GM11168 (cell line): ENCODE data around the gene VNN1.

Experiments
- in situ Hi-C: fragments of 300-500 bp; cut with MboI; formaldehyde crosslinking; loops from one replicate; pipeline ENCODE4 v1.12.0; 2022; ENCODE audit warnings: low sequenced_read_pairs; ENCODE audit not compliant: unreplicated experiment

The VNN1 gene, protein sequence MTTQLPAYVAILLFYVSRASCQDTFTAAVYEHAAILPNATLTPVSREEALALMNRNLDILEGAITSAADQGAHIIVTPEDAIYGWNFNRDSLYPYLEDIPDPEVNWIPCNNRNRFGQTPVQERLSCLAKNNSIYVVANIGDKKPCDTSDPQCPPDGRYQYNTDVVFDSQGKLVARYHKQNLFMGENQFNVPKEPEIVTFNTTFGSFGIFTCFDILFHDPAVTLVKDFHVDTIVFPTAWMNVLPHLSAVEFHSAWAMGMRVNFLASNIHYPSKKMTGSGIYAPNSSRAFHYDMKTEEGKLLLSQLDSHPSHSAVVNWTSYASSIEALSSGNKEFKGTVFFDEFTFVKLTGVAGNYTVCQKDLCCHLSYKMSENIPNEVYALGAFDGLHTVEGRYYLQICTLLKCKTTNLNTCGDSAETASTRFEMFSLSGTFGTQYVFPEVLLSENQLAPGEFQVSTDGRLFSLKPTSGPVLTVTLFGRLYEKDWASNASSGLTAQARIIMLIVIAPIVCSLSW

GRCh38 chr6:132713352-132714134 lies at the start of gene VNN1:
Gene VNN1 (minus strand): TSS chr6:132714055. CDS start chr6:132714035, 20 bp downstream.
- in situ Hi-C loops, result no loop called here

GRCh38 chr6:132763269-132763668 lies 49.4 kb upstream of the VNN1 start:
- in situ Hi-C loops, result loop anchor here (10.0 kb wide), 1 partner anchor 248 kb away; the partner anchor contains the start of gene STX7

GRCh38 chr6:132760256-132760655 lies 46.4 kb upstream of the VNN1 start:
- in situ Hi-C loops, result loop anchor here (10.0 kb wide), 1 partner anchor 245 kb away; the partner anchor contains the start of gene STX7

- in situ Hi-C loops, result no loop called here
Observed at GRCh38 chr6:132758689-132759088, 44.8 kb upstream of the VNN1 start.

DNA sequence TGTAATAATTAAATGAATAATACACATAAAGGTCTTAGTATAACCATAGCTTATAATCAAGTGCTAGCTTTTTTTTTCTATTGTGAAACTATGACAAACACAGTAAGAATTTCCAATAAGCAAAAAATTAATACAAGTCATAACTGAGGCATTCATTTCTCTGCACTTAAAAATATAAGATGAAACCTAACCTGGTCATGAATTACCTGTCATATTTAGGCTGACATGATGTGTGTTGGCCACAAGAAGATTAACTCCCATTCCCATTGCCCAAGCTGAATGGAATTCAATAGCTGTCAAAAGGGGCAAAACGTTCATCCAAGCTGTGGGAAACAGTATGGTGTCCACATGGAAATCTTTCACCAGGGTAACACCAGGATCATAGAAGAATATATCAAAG lies 38.4 kb upstream of the VNN1 start:
- in situ Hi-C loops, result no loop called here

GRCh38 chr6:132751828-132752227 lies 38.0 kb upstream of the VNN1 start:
- in situ Hi-C loops, result no loop called here

DNA sequence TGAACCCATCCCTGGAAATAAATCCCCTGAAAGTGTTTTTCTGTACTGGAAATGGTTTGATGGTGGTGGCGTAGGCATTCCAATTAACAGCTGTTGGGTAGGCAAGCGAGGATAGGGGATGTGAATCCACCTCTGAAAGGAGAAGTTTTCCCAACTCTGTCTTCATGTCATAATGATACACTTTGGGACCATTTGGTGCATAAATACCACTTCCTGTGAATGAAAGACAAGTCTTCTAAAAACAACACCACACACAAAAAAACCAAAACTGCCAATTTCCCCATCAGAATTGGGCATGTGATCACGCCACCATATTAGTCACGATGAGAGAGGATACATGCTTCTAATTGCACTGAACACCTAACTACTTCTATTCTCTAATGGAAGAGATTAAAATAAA lies 37.5 kb upstream of the VNN1 start:
- in situ Hi-C loops, result no loop called here

DNA sequence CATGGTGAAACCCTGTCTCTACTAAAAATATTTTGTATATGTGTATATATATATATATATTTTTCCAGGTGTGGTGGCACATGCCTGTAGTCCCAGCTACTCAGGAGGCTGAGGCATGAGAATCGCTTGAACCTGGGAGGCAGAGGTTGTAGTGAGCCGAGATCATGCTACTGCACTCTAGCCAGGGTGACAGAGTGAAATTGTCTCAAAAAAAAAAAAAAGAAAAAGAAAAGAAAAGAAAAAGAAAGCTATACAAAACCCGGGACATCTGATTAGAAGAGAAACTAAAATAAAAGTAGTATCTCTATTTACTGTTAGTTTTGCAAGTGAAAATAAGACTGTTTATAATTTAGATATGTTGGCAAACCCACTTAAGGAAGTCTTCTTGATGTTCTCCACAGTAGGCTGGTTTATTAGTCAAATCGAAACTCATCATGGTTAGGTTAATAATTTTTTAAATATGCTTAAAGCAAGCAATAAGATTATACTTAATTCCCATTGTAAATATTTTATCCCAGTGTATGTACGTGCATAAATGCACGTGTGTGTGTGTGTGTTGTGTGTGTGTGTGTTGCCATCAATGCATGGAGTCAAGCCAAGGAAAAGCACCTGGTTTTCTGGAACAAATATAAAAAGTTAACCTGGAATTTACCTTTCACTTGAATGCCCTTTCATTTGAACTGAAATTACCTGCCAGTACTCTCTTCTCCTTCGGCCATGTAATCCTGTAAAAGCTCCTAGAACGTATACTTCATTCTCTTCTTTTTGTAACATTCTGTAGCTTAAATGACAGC lies 36.8 kb upstream of the VNN1 start:
- in situ Hi-C loops, result no loop called here

- in situ Hi-C loops, result no loop called here
Observed at GRCh38 chr6:132749111-132749510, 35.3 kb upstream of the VNN1 start.

GRCh38 chr6:132748446-132748845 lies 34.6 kb upstream of the VNN1 start:
- in situ Hi-C loops, result no loop called here

DNA sequence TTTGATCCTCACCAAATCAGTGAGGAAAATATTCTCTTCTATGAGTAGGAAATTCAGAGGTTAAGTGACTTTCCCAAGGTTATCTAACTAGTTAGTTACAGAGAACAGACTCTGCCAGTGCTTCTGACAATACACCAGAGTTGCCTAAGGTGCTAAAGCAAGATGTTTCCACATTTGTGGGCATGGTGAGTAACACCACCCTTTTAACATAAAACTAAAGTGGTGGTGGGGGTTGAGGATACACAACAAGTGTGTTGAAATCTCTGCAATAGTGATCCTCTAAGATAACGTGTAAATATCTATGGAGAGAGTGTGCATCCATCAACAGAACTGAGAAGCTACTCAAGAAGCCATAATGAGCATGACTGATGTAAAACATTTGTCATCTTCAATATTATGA lies 32.2 kb upstream of the VNN1 start:
- in situ Hi-C loops, result no loop called here

- in situ Hi-C loops, result no loop called here
Observed at GRCh38 chr6:132742495-132742894, 28.6 kb upstream of the VNN1 start.

GRCh38 chr6:132741281-132741680 lies 27.4 kb upstream of the VNN1 start:
- in situ Hi-C loops, result no loop called here

DNA sequence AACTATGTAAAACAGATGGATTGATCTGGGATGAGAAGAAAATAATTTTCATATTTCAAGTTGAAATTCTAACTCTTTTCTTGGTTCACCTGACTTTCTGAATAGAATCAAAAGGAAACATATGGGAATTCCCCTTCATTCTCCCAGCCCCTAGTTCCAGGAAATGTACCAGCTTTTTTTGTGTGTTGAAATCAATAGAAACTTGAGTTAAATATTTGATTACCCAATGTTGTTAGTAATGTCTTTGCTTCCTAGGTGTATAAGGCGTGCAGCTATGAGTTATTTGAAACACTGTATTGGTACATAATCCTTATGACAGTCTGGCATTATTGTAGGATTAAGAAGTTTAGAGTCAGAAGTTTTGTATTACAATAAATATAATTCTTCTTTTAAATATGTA lies 22.4 kb upstream of the VNN1 start:
- in situ Hi-C loops, result no loop called here

DNA sequence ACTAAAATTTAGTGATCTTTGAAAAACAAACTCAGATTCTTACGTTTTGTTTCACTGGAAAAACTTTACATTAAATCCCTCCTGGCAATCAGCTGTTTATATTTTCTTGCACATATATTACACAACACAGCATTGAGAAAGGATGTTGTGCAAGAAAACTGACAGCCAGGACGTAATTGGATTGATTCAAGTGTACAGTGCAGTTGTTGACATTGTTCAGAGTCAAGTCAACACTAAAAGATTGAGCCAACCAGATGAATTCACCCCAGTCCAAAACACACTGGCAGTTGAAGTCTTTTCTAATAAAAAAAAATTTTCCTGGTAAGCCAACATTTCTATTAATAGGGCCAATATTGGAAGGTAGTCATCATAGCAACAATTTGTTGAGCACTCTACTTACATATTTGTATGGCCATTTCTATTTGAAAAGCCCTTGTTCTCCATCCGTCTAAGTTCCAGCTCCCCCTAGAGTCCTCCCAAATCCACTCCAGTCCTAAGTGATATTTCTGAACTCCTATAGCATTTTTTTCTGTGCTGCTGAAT lies 20.9 kb upstream of the VNN1 start:
- in situ Hi-C loops, result no loop called here

DNA sequence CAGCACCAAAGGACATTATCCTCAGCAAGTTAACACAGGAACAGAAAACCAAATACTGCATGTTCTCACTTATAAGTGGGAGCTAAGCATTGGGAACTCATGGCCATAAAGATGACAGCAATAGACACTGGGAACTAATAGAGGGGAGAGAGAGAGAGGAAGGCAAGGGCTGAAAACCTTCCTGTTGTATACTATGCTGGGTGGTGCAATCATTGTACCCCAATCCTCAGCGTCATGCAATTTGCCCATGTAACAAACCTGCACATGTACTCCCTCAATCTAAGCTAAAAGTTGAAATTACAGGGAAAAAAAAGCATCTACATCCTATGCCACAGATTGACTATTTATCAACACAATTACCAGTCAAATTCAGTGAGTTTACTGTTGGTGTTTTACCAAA lies 20.0 kb upstream of the VNN1 start:
- in situ Hi-C loops, result no loop called here

- in situ Hi-C loops, result no loop called here
Observed at GRCh38 chr6:132733283-132733682, 19.4 kb upstream of the VNN1 start.

DNA sequence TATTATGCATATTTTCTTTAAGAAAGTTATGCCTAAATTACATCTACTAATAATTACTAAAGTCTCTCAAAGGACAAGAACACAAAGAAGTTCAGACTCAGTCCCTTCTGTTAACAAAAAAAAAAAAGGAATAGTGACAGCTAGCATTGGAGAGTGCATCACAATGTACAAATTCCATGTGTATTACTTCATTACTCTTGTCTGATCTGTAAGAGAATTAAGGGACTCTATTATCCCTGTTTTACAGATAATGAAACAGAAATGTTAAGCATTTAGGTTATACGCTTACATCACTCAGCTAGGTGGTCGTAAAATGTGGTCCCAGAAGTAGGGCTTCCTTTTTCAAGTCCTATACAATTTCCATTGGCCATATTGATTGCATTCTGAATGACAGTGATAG lies 17.2 kb upstream of the VNN1 start:
- in situ Hi-C loops, result no loop called here

DNA sequence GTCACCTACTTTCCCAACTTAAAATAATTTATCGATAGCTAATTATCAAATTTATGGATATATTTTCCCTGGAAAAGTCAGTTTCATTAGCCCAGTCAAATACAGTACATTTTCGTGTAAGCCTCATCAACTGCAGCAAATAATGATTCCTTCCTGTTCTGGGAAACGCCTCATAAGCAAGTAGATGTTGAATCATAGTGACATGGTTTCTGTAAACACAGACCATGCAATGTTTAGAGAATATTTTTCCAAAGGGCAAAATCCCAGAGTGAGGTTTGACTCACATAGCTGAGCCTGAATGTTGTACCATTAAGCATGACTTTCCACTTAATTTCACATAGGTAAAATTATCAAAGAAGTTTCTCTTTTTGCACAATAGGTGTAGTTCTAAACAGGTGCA lies 16.7 kb upstream of the VNN1 start:
- in situ Hi-C loops, result no loop called here

- in situ Hi-C loops, result no loop called here
Observed at GRCh38 chr6:132728616-132729015, 14.8 kb upstream of the VNN1 start.
